HEK293T (cell line): ENCODE data around the gene PDIA6.

Experiments
- CTCF ChIA-PET: fragments of 350-600 bp; formaldehyde crosslinking; extraction: SDS; loops from one replicate; lab custom pipeline; 2021; ENCODE audit warnings: antibody characterized with exemption, inconsistent platforms; lab: Yijun Ruan, JAX
- POLR2A ChIA-PET: fragments of 350-600 bp; formaldehyde crosslinking; extraction: SDS; loops from one replicate; lab custom pipeline; 2020; ENCODE audit warnings: antibody characterized with exemption, inconsistent platforms; lab: Yijun Ruan, JAX
- DNase-seq: peaks from one replicate; pipeline ENCODE4 v3.0.0; 2012; ENCODE audit warnings: mixed read lengths; ENCODE audit errors: extremely low spot score
- ARNT ChIP-seq: fragments of 450-650 bp; IDR thresholded peaks from 2 replicates; pipeline ENCODE4 v1.6.1; 2017; ENCODE audit warnings: mild to moderate bottlenecking
- BHLHE40 ChIP-seq: fragments of 450-650 bp; IDR thresholded peaks from 2 replicates; pipeline ENCODE4 v1.6.1; 2016; ENCODE audit warnings: mild to moderate bottlenecking, moderate library complexity, borderline replicate concordance
- CTBP1 ChIP-seq: fragments of 450-650 bp; IDR thresholded peaks from 2 replicates; pipeline ENCODE4 v1.6.1; 2016; ENCODE audit warnings: borderline replicate concordance
- ELF4 ChIP-seq: fragments of 450-650 bp; IDR thresholded peaks from 2 replicates; pipeline ENCODE4 v1.6.1; 2017; ENCODE audit warnings: antibody characterized with exemption
- FOXA1 ChIP-seq: fragments of 450-650 bp; IDR thresholded peaks from 2 replicates; pipeline ENCODE4 v1.6.1; 2016; ENCODE audit warnings: mild to moderate bottlenecking
- FOXK2 ChIP-seq: fragments of 450-650 bp; IDR thresholded peaks from 2 replicates; pipeline ENCODE4 v1.6.1; 2016; ENCODE audit warnings: mild to moderate bottlenecking
- FOXM1 ChIP-seq: fragments of 450-650 bp; IDR thresholded peaks from 2 replicates; pipeline ENCODE4 v1.6.1; 2017; ENCODE audit warnings: mild to moderate bottlenecking, borderline replicate concordance
- HDGF ChIP-seq: fragments of 450-650 bp; IDR thresholded peaks from 2 replicates; pipeline ENCODE4 v1.6.1; 2017; ENCODE audit warnings: antibody characterized with exemption, borderline replicate concordance
- L3MBTL2 ChIP-seq: fragments of 450-650 bp; conservative IDR thresholded peaks from 2 replicates; pipeline ENCODE4 v1.6.1; 2016; ENCODE audit warnings: mild to moderate bottlenecking
- LEF1 ChIP-seq: fragments of 450-650 bp; IDR thresholded peaks from 2 replicates; pipeline ENCODE4 v1.6.1; 2017; ENCODE audit warnings: mild to moderate bottlenecking, borderline replicate concordance
- NFRKB ChIP-seq: fragments of 450-650 bp; IDR thresholded peaks from 2 replicates; pipeline ENCODE4 v1.6.1; 2016; ENCODE audit warnings: mild to moderate bottlenecking, moderate library complexity
- SP1 ChIP-seq: fragments of 450-650 bp; IDR thresholded peaks from 2 replicates; pipeline ENCODE4 v1.6.1; 2017
- SUZ12 ChIP-seq: fragments of 450-650 bp; IDR thresholded peaks from 2 replicates; pipeline ENCODE4 v1.6.1; 2016; ENCODE audit warnings: mild to moderate bottlenecking
- TARDBP ChIP-seq: fragments of 450-650 bp; IDR thresholded peaks from 2 replicates; pipeline ENCODE4 v1.6.1; 2016
- ZNF384 ChIP-seq: fragments of 450-650 bp; IDR thresholded peaks from 2 replicates; pipeline ENCODE4 v1.6.1; 2016
- TF ChIP-seq, protein P1 (sequence below): fragments of 450-650 bp; IDR thresholded peaks from 2 replicates; pipeline ENCODE4 v1.6.1; 2016

Gene PDIA6

DNA sequence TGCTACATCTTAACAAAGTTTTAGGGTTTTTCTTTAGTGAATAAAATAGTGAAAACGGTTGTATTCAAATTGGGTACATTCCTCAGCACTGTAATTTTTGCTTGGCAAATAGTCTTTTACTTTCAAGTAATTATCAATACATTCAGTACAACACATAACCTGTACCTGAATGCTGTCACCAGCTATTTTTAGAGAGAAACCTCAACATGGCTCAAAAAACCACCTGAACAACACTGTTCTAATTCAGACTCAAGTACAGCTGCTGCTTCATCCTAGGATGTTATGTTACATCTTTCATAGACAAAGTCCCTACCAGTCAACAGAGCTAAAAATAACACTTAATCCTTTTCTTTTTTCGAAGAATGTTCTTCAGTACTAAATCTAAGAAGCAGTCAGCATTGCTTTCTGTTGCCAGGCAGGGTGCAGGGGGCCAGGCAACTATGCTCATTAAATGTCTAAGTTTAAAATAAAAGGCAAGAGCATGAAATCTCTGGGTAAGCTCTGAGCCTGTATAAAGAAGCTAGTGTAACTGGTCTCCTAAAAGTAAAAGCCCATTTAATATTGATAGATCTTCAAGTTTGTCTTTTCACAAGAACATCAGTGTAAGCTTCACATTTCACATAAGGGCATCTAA lies 20.5 kb downstream of the PDIA6 start:
- TF ChIP-seq TARDBP (no peak), BHLHE40 (no peak), FOXA1 (no peak), FOXM1 (no peak), FOXK2 (no peak), ELF4 (no peak), SUZ12 (no peak), ARNT (no peak), L3MBTL2 (no peak), NFRKB (no peak), CTBP1 (no peak), HDGF (no peak), LEF1 (no peak), ZNF384 (no peak), SP1 (no peak)
- TF ChIP-seq, protein P1, sequence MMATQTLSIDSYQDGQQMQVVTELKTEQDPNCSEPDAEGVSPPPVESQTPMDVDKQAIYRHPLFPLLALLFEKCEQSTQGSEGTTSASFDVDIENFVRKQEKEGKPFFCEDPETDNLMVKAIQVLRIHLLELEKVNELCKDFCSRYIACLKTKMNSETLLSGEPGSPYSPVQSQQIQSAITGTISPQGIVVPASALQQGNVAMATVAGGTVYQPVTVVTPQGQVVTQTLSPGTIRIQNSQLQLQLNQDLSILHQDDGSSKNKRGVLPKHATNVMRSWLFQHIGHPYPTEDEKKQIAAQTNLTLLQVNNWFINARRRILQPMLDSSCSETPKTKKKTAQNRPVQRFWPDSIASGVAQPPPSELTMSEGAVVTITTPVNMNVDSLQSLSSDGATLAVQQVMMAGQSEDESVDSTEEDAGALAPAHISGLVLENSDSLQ, result no peak
- ChIA-PET POLR2A (interaction anchor here (0.6 kb wide), 1 partner anchor 20 kb away, joined by 3 read pairs; the partner anchor contains the start of gene PDIA6), CTCF (no interaction called here)
- DNase-seq, result no peak

DNA sequence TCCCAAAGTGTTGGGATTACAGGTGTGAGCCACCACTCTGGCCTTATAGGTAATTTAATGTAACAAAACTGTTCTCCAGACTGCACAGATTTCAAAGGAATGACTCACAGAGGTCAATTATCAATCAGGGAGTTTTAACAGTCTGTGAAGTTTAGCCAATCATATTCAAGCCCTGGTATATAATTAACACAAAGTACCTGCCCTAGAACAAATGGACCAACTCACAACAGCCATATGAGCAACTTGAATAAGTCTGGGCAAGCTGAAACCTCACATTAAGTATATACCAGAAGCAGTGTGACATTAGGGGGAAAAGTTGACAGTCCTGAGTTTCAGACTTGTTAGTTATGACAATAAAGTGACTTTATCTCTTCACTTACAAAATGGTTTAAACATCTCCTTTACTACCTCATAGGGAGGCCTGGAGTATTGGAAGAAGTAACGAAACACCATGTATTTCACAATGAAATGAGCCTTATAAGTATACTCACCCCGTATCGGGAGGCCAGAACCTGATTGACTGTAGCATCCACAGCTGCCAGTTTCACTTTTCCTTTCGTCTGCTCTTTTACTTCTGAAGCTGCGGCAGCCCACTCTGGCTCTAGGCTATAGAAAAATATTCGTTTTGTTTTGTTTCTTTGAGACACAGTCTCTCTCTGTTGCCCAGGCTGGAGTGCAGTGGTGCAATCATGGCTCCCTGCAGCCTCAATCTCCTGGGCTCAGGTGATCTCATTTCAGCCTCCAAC lies 22.2 kb downstream of the PDIA6 start:
- POLR2A ChIA-PET, result no interaction called here
- no peak for TF ChIP-seq FOXK2
- no peak for TF ChIP-seq ARNT
- no peak for TF ChIP-seq FOXA1
- TF ChIP-seq NFRKB, result no peak
- TF ChIP-seq SP1, result no peak
- no peak for TF ChIP-seq HDGF
- no peak for TF ChIP-seq TARDBP
- no peak for TF ChIP-seq CTBP1
- TF ChIP-seq, protein P1, result no peak
- TF ChIP-seq ELF4, result no peak
- DNase-seq, result no peak
- CTCF ChIA-PET, result no interaction called here

DNA sequence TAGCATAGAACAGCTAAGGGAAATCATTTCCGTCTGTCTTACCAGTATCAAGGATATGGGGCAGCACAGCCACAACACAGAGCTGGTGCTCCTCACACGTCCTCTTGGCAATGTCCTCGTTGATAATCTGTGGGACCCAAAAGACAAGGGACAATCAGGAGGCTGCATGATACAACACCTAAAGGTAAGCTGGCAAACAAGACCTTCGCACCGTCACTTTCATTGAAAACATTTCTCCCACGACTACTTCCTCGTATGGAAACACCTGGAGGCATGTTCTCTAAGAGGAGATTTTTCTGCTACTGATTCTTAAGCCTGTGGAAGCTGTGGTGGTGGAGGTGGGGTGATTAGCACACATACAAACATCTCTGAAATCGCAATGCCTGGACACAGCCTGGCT lies 23.7 kb downstream of the PDIA6 start:
- POLR2A ChIA-PET, result no interaction called here

DNA sequence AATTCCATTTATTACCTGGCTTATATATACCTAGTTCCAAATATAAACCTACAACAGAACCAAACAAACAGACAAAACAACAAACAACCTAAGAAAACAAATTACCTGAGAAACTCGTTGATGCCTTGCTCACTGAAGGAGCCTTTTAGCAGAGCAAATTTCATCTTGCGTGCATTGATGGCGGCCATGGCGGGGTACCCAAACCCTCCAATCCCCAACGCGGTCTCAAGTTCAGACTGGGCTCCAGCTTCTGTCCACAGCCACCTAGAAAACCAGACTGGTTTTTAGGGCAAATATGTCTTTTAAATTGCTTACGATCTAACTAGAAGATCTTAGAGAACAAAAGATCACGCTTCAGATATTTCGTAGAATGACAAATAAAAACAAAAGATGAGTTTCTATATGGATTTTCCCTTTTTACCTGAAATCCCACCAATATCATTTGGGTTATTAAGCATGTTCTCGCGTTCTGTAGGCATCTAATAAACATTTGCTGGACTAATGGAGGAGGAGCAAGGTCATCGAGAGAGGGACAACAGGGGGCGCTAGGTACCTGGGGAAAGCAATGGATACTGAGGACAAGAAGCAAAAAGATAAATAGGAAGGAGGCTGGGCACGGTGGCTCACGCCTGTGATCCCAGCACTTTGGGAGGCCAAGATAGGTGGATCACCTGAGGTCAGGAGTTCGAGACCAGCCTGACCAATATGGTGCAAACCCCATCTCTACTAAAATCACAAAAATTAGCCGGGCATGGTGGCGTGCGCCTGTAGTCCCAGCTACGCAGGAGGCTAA lies 25.2 kb downstream of the PDIA6 start:
- DNase-seq, result no peak
- ChIA-PET POLR2A (no interaction called here), CTCF (interaction anchor here (0.7 kb wide), 1 partner anchor 62 kb away, joined by 3 read pairs; no protein-coding TSS in a partner anchor)
- TF ChIP-seq NFRKB (no peak), FOXM1 (no peak), SP1 (no peak), FOXA1 (no peak), L3MBTL2 (no peak), ELF4 (no peak)

More for the DNA sequence above, 23.7 kb downstream of the PDIA6 start:
- no peak for DNase-seq
- CTCF ChIA-PET, result interaction anchor here (0.7 kb wide), 1 partner anchor 18 kb away, joined by 6 read pairs; no protein-coding TSS in a partner anchor
- TF ChIP-seq TARDBP (no peak), SUZ12 (no peak), FOXM1 (no peak), NFRKB (no peak)

DNA sequence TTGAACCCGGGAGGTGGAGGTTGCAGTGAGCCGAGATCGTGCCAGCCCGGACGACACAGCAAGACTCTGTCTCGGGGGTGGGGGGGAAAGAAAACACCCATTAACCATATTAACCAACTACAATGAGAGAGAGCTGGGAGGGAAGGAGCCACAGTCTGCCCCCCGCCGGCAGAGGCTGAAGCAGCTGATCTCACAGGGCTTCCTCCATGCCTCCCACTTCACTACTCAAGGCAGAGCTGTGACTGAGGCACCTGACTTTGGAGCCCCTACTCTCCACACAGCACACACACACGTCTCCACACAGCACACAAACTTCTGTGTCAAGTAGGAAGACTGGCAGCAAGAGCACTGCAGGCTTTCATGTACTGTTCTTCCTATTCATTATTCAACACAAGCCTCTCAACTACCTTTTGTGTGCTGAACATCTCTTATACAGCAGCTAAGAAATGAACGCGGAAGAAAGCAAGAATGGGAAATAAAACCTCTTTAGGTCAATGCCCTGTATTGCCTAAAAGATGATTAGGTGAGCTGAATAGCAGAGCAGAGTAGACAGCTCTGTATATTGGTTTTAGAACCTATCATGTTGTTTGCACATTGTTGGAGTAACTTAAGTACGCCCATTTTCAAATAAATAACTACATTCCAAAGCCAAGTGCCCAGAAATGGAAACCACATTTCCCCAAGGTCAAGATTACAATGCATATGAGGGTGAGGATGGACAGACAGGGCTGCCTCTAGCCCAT lies 26.2 kb downstream of the PDIA6 start:
- ChIA-PET CTCF (no interaction called here), POLR2A (no interaction called here)
- TF ChIP-seq LEF1, result no peak
- no peak for TF ChIP-seq TARDBP
- no peak for TF ChIP-seq SUZ12
- TF ChIP-seq NFRKB, result no peak
- no peak for TF ChIP-seq BHLHE40
- TF ChIP-seq FOXM1, result no peak
- no peak for TF ChIP-seq SP1
- TF ChIP-seq HDGF, result no peak
- no peak for TF ChIP-seq CTBP1
- TF ChIP-seq, protein P1, result no peak
- TF ChIP-seq ZNF384, result no peak
- TF ChIP-seq ELF4, result no peak
- TF ChIP-seq FOXK2, result no peak
- TF ChIP-seq FOXA1, result no peak
- no peak for TF ChIP-seq ARNT
- no peak for TF ChIP-seq L3MBTL2

More for the DNA sequence above, 26.2 kb downstream of the PDIA6 start:
- DNase-seq, result no peak
